Liver (tissue), 9 donors: ENCODE data around the gene MYG1. TPM values are rescaled to one million over a fixed set of nuclear protein-coding genes. Genes with fewer than 3 reads are reported as not detected.

ENCODE experiments used
- DNase-seq: peaks from one replicate; pipeline ENCODE4 v3.0.0-alpha.2; 2017; ENCODE audit warnings: low spot score
- H3K27ac ChIP-seq, 2 donors: one replicate each; pipeline ENCODE4 v1.7.0; 2013; ENCODE audit warnings: inconsistent platforms in 2 of 2, low read length in 2 of 2, control low read depth in 1 of 2, low read depth in 1 of 2, mild to moderate bottlenecking in 1 of 2
- H3K27me3 ChIP-seq, 4 donors: one replicate each; pipeline versions ENCODE4 v1.6.1 to v1.7.0; 2013; ENCODE audit warnings: low read length in 3 of 4, inconsistent platforms in 1 of 4, mild to moderate bottlenecking in 1 of 4, moderate library complexity in 1 of 4; ENCODE audit not compliant: control insufficient read depth in 4 of 4, insufficient read depth in 4 of 4
- H3K36me3 ChIP-seq, 4 donors: one replicate each; pipeline versions ENCODE4 v1.6.1 to v1.7.0; 2013; ENCODE audit warnings: low read length in 3 of 4, mild to moderate bottlenecking in 3 of 4, low read depth in 1 of 4, moderate library complexity in 1 of 4; ENCODE audit not compliant: control insufficient read depth in 4 of 4, insufficient read depth in 3 of 4
- H3K4me1 ChIP-seq, 4 donors: one replicate each; pipeline versions ENCODE4 v1.6.1 to v1.7.0; 2013; ENCODE audit warnings: low read length in 3 of 4, mild to moderate bottlenecking in 3 of 4, moderate library complexity in 1 of 4; ENCODE audit not compliant: control insufficient read depth in 4 of 4, insufficient read depth in 4 of 4
- H3K4me3 ChIP-seq, 3 donors: one replicate each; pipeline versions ENCODE4 v1.6.1 to v1.7.0; 2013; ENCODE audit warnings: low read length in 3 of 3, control low read depth in 1 of 3, low read depth in 1 of 3, mild to moderate bottlenecking in 1 of 3
- H3K9ac ChIP-seq, 2 donors: one replicate each; pipeline ENCODE4 v1.7.0; 2013; ENCODE audit warnings: low read length in 2 of 2, mild to moderate bottlenecking in 2 of 2, moderate library complexity in 2 of 2, control low read depth in 1 of 2, low read depth in 1 of 2
- H3K9me3 ChIP-seq, 4 donors: one replicate each; pipeline versions ENCODE4 v1.6.1 to v1.7.0; 2013; ENCODE audit warnings: low read length in 3 of 4; ENCODE audit not compliant: control insufficient read depth in 4 of 4
- ATF3 ChIP-seq: IDR thresholded peaks from 2 replicates; pipeline ENCODE4 v1.6.1; 2016; ENCODE audit warnings: antibody characterized with exemption
- CTCF ChIP-seq: fragments of 150-350 bp; IDR thresholded peaks from 2 replicates; pipeline ENCODE4 v1.5.1; 2017; ENCODE audit warnings: improper control_type of control experiment, low read depth, low read length; ENCODE audit not compliant: missing input control
- EGR1 ChIP-seq, 2 donors: IDR thresholded peaks; 2 replicates each; pipeline ENCODE4 v1.6.1; 2016 to 2018; ENCODE audit warnings: antibody characterized with exemption in 2 of 2, low read depth in 2 of 2
- FOXA2 ChIP-seq: IDR thresholded peaks from 2 replicates; pipeline ENCODE4 v1.6.1; 2016; ENCODE audit warnings: antibody characterized with exemption
- GABPA ChIP-seq, 2 donors: IDR thresholded peaks in 1 of 2; conservative IDR thresholded peaks in 1 of 2; 2 replicates each; pipeline ENCODE4 v1.6.1; 2016; ENCODE audit warnings: antibody characterized with exemption in 2 of 2, mild to moderate bottlenecking in 1 of 2, moderate library complexity in 1 of 2
- HNF4A ChIP-seq, 2 donors: conservative IDR thresholded peaks; 2 replicates each; pipeline ENCODE4 v1.6.1; 2016; ENCODE audit warnings: antibody characterized with exemption in 2 of 2, mild to moderate bottlenecking in 2 of 2
- HNF4G ChIP-seq: IDR thresholded peaks from 2 replicates; pipeline ENCODE4 v1.6.1; 2016; ENCODE audit warnings: antibody characterized with exemption
- JUND ChIP-seq, 2 donors: IDR thresholded peaks; 2 replicates each; pipeline ENCODE4 v1.6.1; 2016; ENCODE audit warnings: antibody characterized with exemption in 2 of 2
- MAX ChIP-seq: IDR thresholded peaks from 2 replicates; pipeline ENCODE4 v1.6.1; 2016; ENCODE audit warnings: antibody characterized with exemption
- NR2F2 ChIP-seq: IDR thresholded peaks from 2 replicates; pipeline ENCODE4 v1.6.1; 2016; ENCODE audit warnings: antibody characterized with exemption
- RAD21 ChIP-seq, 2 donors: IDR thresholded peaks; 2 replicates each; pipeline ENCODE4 v1.6.1; 2016; ENCODE audit warnings: antibody characterized with exemption in 2 of 2, mild to moderate bottlenecking in 2 of 2
- RXRA ChIP-seq, 2 donors: IDR thresholded peaks; 2 replicates each; pipeline ENCODE4 v1.6.1; 2017 to 2018; ENCODE audit warnings: antibody characterized with exemption in 2 of 2, mild to moderate bottlenecking in 1 of 2
- SP1 ChIP-seq: IDR thresholded peaks from 2 replicates; pipeline ENCODE4 v1.6.1; 2018; ENCODE audit warnings: antibody characterized with exemption, mild to moderate bottlenecking
- TAF1 ChIP-seq: conservative IDR thresholded peaks from 2 replicates; pipeline ENCODE4 v1.6.1; 2016; ENCODE audit warnings: antibody characterized with exemption, mild to moderate bottlenecking
- YY1 ChIP-seq: IDR thresholded peaks from 2 replicates; pipeline ENCODE4 v1.6.1; 2016; ENCODE audit warnings: antibody characterized with exemption, mild to moderate bottlenecking
- ZBTB33 ChIP-seq: IDR thresholded peaks from 2 replicates; pipeline ENCODE4 v1.6.1; 2016; ENCODE audit warnings: antibody characterized with exemption
- WGBS: extraction: QIAGEN DNeasy Blood & Tissue Kit; methylation state at CpG from one replicate; pipeline ENCODE4 v1.1.7; 2013; 5-methylcytosine and 5-hydroxymethylcytosine counted together
- polyA plus RNA-seq, 2 donors: library from polyadenylated mRNA; stranded (reverse) in 1 of 2; unstranded in 1 of 2; fragments of 200-250 nt in 1 of 2; fragments of >200 nt in 1 of 2; fragmentation: Nextera tagmentation in 1 of 2; extraction: Ambion mirVana in 1 of 2; gene quantifications; one replicate each; pipeline versions ENCODE4 v1.2.1 to v1.2.3, GENCODE V29; 2013 to 2015
- total RNA-seq, 2 donors: library from RNA; depleted of rRNA; stranded (reverse); fragments of >200 nt; gene quantifications; one replicate each; pipeline ENCODE4 v1.2.3, GENCODE V29; 2014
- TF ChIP-seq, protein P1 (sequence below): IDR thresholded peaks from 2 replicates; pipeline ENCODE4 v1.6.1; 2016; ENCODE audit warnings: antibody characterized with exemption, mild to moderate bottlenecking
- donor health status: healthy.
- donor health status: healthy.
- donor health status: healthy.
- donor health status: healthy.
- donor health status: healthy.

Gene MYG1
- total and polyA plus RNA-seq, 4 donors, result 15.0 to 28.0 (median 19.3) TPM

DNA sequence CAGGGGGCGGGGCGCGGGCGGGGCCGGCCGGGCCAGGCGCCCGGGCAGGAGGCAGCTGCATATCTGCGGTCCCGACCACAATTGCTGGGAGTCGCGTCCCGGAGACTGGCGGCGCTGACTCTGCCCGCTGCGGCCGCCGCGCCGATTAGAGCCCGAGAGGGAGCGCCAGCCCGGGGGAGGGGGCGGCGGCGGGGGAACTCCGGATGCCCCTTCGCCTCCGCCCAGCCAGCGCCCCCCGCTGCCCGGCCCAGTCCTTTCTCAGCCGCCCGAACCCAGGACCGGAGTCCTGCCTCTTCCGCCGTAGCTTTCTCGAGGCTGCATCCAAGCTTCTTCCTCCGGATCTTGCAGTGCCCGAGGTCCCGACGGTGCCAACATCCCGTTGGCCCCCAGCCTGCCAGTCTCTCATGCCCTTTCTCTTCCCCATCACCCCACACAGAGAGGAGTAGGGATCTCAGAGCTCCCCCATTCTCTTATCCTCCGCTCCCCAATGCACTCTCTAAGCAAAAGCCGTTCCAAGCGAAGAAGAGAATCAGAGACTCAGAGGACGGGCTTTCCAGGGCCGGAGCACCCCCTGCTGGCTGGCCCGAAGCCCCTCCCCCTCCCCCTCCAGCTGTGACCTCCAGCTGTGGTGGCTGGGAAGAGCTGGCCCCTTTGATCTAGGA, 45.5 kb downstream of the MYG1 start:
- no peak overlapping the region for H3K9ac ChIP-seq
- TF ChIP-seq HNF4A (conservative IDR thresholded peaks at IDR 0.05) (no peak), ZBTB33 (no peak), ATF3 (no peak), NR2F2 (no peak), RXRA (IDR thresholded peaks at IDR 0.05) (no peak), MAX (no peak), HNF4G (no peak), EGR1 (IDR thresholded peaks at IDR 0.05; ENCODE audit: low read depth in 2 of 2) (no peak), FOXA2 (no peak), GABPA (IDR thresholded peaks at IDR 0.05 in 1 of 2, conservative IDR thresholded peaks at IDR 0.05 in 1 of 2) (no peak), TAF1 (no peak), JUND (IDR thresholded peaks at IDR 0.05) (no peak), YY1 (no peak), RAD21 (IDR thresholded peaks at IDR 0.05) (peak; percentile 78 to 82), SP1 (no peak), CTCF (peak; percentile 50)
- TF ChIP-seq, protein P1, sequence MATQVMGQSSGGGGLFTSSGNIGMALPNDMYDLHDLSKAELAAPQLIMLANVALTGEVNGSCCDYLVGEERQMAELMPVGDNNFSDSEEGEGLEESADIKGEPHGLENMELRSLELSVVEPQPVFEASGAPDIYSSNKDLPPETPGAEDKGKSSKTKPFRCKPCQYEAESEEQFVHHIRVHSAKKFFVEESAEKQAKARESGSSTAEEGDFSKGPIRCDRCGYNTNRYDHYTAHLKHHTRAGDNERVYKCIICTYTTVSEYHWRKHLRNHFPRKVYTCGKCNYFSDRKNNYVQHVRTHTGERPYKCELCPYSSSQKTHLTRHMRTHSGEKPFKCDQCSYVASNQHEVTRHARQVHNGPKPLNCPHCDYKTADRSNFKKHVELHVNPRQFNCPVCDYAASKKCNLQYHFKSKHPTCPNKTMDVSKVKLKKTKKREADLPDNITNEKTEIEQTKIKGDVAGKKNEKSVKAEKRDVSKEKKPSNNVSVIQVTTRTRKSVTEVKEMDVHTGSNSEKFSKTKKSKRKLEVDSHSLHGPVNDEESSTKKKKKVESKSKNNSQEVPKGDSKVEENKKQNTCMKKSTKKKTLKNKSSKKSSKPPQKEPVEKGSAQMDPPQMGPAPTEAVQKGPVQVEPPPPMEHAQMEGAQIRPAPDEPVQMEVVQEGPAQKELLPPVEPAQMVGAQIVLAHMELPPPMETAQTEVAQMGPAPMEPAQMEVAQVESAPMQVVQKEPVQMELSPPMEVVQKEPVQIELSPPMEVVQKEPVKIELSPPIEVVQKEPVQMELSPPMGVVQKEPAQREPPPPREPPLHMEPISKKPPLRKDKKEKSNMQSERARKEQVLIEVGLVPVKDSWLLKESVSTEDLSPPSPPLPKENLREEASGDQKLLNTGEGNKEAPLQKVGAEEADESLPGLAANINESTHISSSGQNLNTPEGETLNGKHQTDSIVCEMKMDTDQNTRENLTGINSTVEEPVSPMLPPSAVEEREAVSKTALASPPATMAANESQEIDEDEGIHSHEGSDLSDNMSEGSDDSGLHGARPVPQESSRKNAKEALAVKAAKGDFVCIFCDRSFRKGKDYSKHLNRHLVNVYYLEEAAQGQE, result no peak
- peak; percentile 77 for DNase-seq
- no peaks in the 10 kb centered on the region for H3K36me3 ChIP-seq
- under 1% methylated on average over 50 of the region's 50 CpGs for WGBS
- H3K4me3 ChIP-seq, result peak overlapping the region; percentile 33 to 64 (median 57)
- H3K4me1 ChIP-seq, result peaks cover 0 to 11% (median 3%) of the 10 kb centered on the region in 4 donors
- no peaks in the 10 kb centered on the region for H3K27me3 ChIP-seq
- H3K9me3 ChIP-seq, result no peaks in the 10 kb centered on the region
- H3K27ac ChIP-seq, result peak overlapping the region in 1 of 2 donors; percentile 44
